Raji (cell line): ENCODE data around the gene ADRB2.

Source experiments
- POLR2A ChIP-seq: IDR thresholded peaks from 2 replicates; pipeline ENCODE4 v1.6.1; 2011; ENCODE audit warnings: low read depth, low read length, control low read depth; ENCODE audit not compliant: insufficient read depth

ADRB2 gene

DNA sequence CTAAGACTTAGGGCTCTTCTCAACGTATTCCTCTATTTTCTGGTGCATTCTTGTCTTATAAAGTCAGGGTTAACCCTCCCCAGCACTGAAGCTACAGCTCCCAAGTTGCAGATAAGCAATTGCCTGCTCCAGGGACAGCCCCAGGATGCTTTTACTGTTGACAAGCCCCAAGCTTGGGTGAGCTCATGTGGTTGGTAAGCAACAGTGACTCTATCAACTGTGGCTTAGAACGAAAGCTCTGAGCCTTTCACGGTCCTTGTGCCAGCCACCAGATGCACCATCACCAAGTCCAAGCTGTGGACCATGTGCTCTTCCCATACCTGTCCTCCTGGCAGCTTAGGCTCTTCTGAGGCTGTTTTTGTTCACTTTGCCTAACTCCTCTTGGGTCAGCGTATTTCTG, 13.5 kb downstream of the ADRB2 start:
- TF ChIP-seq POLR2A, result no peak

DNA sequence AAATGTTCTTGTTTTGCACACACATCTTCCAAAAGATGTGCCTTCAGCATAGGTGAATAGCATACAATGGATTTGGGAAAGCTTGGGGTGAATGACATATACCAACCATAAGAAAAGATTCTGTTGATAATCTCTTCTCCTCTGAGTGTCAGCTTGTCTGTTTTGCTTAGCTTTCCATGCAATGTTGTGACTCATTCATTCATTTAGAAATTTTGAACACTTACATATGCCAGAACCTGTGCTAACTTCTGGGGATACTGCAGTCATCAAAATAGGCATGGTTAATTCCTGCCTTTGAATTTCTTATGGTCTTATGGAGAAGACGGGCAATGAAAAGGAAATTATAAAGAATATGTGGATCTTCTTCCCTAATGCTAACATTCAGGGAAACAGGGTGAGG, 14.1 kb downstream of the ADRB2 start:
- TF ChIP-seq POLR2A, result no peak

DNA sequence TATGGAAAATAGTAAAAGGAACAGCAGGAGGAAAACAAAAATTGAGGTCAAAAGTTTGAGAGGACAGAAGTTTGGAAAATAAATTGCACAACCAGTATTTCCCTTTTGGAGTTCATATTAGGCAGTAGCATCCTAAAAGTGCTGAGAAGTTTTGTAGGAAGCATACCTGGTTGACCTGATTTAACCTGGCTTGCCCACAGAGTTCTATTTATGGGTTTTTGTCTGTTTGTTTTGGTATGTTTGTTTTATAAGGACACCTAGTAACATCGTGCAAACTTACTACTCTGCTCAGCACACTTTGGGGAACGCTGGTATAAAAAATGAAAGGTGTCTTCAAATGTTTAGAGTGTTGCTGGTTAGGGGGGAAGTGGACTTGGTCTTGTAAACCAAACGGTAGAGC, 15.1 kb downstream of the ADRB2 start:
- no peak for TF ChIP-seq POLR2A

DNA sequence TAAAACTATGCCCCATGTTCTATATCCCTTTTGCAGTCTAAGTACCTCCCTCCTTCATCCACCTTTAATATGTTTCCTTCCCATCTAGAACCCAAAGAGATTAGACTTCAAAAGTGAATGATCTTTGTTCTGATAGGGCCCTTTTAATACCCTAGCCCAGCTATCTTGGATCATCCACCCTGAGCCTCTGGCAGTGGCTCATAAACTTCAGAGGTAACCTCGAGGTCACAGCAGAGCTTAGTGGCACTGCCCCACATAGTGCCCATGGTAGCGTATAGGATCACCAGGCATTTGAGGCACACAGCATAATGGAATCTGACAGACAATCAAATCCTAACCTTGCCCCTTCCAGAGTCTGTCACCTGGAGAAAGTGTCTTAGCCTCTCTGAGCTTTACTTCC, 15.8 kb downstream of the ADRB2 start:
- TF ChIP-seq POLR2A, result no peak

DNA sequence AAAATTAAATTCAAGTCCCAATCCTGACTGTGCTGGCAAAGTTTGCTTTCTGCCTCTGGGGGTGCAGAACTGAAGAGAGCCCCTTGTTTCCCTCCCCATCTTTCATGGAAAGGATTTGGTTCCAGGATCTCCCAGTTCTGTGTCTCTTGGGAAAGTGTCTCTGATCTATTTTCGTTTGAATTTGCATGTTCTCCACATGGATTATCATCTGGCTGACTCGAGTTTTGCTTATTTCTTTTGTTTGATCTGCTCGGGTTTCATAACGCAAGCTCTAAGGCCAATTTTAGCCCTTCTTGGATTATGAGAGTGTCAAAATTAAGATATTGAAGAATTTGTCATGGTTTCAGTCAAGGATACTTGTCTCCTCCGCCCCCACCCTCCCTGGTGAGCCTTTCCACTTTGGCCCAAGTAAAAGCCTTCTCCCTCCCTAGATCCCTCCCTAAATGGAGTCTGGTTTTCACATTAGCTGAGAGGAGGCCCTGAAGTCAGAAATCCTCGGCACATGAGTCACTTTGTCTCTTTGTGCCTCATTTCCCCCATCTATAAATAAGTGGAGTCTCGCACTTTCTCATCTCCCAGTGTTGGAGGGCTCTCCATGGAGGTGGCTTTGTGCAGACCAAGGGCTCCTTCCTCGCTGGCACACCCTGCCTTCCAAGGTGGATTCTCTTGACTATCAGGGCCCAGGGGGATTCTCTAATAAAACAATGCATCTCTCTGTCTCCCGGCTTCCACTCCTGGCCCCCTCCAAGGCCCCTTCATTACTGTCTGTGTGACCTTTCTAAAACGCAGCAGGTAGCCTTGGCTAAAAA, 17.3 kb downstream of the ADRB2 start:
- TF ChIP-seq POLR2A, result no peak

DNA sequence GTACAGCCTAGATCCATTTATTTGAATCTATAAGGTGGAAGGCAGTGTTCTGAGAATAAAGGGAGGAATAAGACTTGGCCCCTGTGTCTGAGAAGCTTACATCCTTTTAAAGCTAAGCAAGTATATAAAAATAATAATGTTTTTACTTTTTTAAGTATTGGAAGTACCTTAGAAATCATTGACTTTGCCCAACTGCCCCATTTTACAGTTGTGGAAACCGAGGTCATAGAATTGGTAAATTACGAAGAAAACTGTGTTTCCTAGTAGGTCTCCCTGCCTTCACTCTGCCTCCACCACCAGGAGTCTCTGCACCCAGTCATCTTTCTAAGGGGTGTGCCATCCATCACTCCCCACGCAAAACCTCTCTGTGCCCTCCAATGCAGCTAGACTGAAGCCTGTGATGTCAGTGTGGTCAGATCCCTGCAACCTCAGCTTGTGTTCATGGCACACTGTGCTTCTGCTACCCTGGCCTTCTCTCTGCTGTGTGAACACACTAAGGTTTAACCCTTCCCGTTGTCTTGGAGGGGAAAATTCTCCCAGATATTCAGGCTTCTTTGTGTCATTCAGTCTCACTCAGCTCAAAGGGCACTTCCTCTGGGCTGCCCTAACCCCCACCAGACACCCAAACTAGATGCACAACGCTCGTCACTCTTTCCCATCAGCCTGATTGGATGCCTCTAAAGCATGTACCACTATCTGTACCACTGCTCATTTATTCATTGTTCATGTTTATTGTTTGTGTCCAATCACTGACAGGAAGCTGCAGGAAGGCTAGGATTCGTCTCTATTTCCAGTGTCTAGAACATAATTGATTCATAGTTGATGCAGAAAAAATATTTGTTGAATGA, 18.2 kb downstream of the ADRB2 start:
- no peak for TF ChIP-seq POLR2A

DNA sequence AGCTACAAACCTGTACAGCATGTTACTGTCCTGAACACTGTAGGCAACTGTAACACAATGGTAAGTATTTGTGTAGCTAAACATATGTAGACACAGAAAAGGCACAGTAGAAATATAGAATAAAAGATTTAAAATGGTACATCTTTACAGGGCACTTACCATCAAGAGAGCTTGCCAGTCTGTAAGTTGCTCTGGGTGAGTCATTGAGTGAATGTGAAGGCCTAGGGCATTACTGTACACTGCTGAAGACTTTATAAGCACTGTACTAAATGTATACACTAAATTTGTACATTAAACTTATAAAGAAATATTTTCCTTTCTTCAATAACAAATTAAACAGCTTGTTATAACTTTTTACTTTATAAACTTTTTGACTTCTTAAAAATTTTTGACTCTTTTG, 20.5 kb downstream of the ADRB2 start:
- no peak for TF ChIP-seq POLR2A

DNA sequence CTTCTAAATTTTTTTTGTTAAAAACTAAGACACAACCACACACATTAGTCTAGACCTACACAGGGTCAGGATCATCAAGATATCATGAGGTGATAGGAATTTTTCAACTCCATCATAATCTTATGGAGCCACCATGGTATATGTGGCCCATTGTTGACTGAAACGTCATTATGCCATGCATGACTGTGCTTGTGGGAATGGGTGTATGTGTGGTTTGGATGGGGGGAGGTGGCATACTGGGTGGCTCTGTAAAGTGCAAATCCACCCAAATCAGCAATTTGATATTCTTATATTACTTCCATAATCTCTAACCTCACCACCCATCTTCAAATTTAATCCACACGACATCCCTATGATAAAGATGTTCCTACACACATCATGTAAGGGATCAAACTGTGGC, 21.0 kb downstream of the ADRB2 start:
- no peak for TF ChIP-seq POLR2A

DNA sequence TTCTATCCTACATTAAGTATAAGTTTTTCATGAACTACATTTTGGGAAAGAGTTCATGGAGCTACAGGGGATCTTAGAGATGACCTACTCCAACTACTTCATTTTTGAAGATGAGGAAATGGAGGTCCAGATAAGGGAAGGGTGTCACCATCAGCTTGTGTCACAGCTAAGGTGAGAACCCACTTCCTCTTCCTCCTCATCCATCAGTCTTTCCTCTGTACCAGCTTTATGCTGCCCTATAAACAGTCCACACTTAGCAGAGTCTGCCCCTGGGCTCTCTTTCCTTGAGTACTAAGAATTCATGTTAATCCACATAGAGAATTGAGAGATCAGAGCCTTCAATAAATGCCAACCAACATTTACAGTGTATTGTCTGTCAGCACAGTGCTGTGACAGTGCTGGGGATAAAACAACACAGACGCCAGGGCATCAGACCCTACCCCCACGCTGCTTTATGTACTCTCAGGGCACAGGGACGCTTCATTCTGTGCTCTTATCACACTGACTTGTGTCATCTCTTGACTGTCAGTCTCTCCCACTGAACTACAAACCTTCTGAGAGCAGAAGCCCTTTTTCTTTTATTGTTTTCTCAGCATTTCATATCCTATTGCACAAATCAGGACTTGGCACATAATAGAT, 22.1 kb downstream of the ADRB2 start:
- no peak for TF ChIP-seq POLR2A

DNA sequence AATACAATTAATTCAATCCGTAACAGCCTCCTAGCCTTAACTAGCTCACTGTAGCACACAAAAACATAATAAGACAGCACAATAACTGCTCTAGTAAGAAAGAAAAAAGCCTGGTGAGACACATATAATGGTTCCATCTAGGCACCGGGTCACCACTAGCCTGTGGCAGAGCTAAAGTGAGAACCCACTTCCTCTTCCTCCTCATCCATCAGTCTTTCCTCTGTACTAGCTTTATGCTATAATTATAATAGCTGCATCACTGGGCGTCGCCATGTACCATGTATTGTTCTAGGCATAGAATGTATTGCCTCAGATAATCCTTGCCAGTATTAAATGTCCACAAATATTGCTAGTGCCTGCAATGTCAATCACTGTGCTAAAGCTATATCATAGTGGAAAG, 23.1 kb downstream of the ADRB2 start:
- TF ChIP-seq POLR2A, result no peak

DNA sequence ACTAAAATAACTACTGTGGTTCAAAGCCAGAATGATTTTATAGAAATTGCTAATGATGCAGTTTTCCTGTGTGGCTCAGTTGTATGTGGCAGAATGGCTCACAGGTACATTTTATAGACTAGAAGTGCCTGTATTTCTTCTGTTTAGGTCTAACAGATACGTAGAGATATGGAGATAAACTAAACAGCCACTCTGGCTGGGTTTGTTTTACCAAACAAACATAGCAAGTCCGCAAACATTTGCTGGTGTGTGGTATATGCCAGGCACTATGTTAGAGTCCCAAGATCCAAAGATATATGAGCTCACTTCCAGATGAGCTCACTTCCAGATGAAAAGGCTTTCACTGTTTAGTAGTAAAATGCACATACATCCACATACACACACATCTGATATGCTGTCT, 24.4 kb downstream of the ADRB2 start:
- TF ChIP-seq POLR2A, result no peak

DNA sequence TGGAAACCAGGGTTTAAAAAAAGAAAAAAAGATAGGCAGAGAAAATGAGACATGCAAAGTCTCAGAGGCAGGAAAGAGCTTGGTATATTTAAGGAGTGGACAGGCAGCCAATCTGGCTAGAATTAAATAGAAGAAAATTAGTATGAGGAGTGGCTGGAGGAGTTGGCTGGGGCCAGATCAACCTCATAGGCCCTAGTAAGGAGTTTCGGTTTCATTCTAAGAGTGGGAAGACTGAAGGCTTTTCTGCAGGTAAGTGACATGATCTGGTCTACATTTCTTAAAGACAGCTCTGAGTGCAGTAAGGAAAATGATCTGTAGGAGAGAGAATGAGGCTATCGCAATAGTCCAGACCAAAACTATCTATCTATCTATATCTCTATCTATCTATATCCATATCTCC, 27.5 kb downstream of the ADRB2 start:
- no peak for TF ChIP-seq POLR2A

DNA sequence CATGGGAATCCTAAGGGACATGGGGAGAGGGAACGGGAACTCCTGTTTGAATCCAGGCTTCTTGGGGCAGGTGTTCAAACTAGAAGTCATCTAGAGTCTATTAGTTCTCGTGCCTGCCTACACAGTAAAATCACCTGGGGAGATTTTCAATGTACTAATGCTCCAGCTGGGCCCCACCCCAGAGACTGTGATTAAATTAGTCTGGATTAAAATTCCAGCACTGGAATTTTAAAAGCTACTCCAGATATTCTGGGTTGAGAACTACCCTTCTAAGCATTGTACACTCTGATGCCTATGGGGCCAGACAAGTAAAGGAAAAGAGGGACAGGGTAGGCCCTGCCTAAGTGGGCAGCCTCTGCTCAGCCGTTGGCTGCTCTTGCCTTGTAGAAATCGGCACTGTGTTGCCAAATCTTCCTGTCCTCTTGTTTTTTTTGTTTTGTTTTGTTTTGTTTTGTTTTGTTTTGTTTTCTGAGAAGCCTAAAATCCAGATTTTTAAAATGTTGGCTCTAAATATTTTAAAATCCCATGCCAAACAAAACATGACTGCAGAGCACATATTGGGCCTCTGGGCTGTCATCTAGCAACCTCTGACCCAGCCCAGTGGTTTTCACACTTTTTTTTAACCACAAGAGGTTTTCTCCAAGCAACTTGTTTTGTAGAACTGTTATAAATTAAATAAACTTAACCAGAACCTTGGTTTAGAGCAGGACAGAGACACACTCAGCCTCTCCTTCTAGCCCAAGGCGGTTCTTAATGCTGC, 29.0 kb downstream of the ADRB2 start:
- no peak for TF ChIP-seq POLR2A

DNA sequence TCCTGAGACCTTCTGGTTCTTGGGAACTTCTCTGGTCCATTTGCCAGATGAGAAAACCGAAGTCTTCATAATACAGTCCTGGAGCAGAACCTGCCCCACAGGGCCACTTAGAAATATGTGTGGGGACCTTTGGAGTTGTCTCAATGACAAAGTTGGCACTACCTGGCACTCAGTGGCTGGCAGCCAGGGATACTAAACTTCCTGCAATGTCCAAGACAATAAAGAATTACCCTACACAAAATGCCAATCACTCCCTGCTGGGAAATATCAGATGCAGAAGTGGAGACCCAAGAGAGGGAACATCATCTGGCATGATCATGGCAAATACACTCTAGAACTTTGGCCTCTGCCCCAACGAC, 29.6 kb downstream of the ADRB2 start:
- TF ChIP-seq POLR2A, result no peak

DNA sequence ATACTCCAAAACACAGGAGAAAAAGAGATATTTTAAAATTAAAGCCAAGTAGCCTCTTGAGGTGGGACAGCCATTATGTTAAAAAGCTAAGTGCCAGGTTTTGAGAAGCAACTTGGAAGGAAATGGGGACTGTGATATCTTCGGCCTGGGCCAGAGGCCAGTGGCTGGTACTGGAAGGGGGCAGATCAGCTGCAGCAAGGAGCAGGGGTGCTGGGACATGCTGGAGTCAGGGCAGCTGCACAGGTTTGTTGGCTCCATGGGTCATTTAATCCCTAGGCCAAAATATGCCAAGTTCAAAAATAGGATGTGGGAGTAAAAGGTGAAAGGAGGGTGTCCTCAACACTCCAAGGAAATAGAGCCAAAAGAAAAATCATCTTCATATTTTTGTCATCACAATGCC, 30.0 kb downstream of the ADRB2 start:
- TF ChIP-seq POLR2A, result no peak

DNA sequence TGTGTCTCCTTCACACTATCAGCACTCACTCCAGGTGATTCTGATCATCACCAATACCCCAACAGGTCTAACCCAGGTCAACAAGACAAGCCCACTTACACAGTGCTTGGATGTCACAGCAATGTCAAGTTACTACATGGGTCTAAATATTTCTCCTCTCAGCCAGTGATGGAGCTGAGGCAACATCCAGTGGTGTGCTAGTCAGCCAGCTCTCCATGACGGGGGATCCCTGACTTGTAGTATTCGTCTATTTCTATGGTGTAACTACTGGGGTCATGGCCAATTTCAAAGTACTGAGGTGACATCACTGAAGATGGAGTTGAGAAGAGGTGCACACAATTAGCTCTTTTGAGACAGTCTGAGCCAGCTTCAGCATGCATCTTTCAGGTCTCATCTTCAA, 31.1 kb downstream of the ADRB2 start:
- no peak for TF ChIP-seq POLR2A

DNA sequence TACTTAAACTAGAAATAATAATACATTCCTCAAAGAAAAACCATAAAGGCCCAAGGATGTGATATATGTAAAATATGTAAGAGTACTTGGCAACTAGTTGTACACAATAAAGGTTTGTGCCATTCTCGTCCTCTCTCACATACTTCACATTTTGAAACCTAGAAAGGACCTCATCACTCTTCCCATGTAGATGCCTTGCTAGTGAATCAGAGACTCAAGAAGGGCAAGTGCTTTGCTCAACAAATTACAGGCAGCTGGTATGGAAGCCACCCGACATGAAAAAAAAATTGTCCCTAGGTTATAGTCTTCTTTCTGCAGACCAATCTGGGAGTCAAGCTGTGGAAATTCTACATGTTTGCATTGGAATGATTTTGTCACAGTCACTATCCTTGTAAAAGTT, 31.7 kb downstream of the ADRB2 start:
- no peak for TF ChIP-seq POLR2A
